Ascending aorta (tissue), 2 donors: ENCODE measurements around the gene ABHD8. TPM values are rescaled to one million over a fixed set of nuclear protein-coding genes. Genes with fewer than 3 reads are reported as not detected.

ENCODE experiments used
- DNase-seq, 2 donors: peaks; one replicate each; pipeline ENCODE4 v3.0.0-alpha.2; 2019; ENCODE audit warnings: low spot score in 2 of 2
- H3K27ac ChIP-seq, 2 donors: fragments of 200-600 bp; sonication (generic); one replicate each; pipeline ENCODE4 v1.5.1; 2016 to 2017; ENCODE audit warnings: mild to moderate bottlenecking in 1 of 2
- H3K27me3 ChIP-seq: fragments of 200-600 bp; sonication (generic); one replicate; pipeline ENCODE4 v1.5.1; 2017
- H3K36me3 ChIP-seq, 2 donors: fragments of 200-600 bp; sonication (generic); one replicate each; pipeline ENCODE4 v1.5.1; 2016
- H3K4me1 ChIP-seq, 2 donors: fragments of 200-600 bp; sonication (generic); one replicate each; pipeline ENCODE4 v1.5.1; 2016 to 2017; ENCODE audit warnings: mild to moderate bottlenecking in 1 of 2
- H3K4me3 ChIP-seq, 2 donors: fragments of 200-600 bp; sonication (generic); one replicate each; pipeline ENCODE4 v1.5.1; 2016 to 2017; ENCODE audit warnings: mild to moderate bottlenecking in 1 of 2
- H3K9me3 ChIP-seq, 2 donors: fragments of 200-600 bp; sonication (generic); one replicate each; pipeline ENCODE4 v1.5.1; 2016
- intact Hi-C: fragments of 100-400 bp; cut with DNase I; formaldehyde crosslinking; loops from one replicate; pipeline ENCODE4 v1.15.1; 2023
- total RNA-seq: library from RNA; depleted of rRNA; stranded (reverse); fragments of >200 nt; gene quantifications from one replicate; pipeline ENCODE4 v1.1.0, GENCODE V29; 2016
- TF ChIP-seq, protein P1 (sequence below), 3 experiments: fragments of 200-600 bp in 2 of 3; fragments of 450-650 bp in 1 of 3; sonication (generic) in 2 of 3; IDR thresholded peaks; one replicate each; pipeline ENCODE4 v1.5.1; 2016 to 2019; ENCODE audit warnings: antibody characterized with exemption in 3 of 3, mild to moderate bottlenecking in 1 of 3, moderate library complexity in 1 of 3

The ABHD8 gene
- total RNA-seq, 1 donor from 2014 or later, result 32.2 TPM

DNA sequence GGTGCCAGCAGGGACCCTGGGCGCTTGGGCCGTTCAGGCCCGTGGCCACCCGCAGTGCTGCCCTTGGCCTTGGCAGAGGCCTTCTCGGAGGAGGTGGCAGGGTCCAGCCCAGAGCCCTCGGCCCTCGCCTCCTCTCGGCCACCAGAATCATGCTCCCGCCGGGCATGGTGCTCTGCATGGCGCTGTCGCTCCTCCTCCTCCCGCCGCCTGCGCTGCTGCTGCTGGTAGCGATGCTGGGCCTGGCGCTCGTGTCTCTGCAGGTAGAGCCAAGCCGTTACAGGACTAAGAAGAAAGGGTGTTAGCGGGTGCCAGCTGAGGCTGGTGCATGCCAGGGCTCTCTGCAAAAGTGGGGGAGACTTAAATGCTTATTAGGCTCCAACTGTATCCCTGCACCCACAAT lies 21.9 kb upstream of the ABHD8 start:
- Histone ChIP-seq H3K27ac (no peak overlapping the region), H3K9me3 (no peaks in the 10 kb centered on the region), H3K4me1 (peaks cover 13 to 18% of the 10 kb centered on the region in 2 donors), H3K4me3 (no peak overlapping the region), H3K36me3 (peaks cover 17 to 18% of the 10 kb centered on the region in 2 donors), H3K27me3 (no peaks in the 10 kb centered on the region)
- intact Hi-C loops, result no loop called here
- TF ChIP-seq, protein P1, sequence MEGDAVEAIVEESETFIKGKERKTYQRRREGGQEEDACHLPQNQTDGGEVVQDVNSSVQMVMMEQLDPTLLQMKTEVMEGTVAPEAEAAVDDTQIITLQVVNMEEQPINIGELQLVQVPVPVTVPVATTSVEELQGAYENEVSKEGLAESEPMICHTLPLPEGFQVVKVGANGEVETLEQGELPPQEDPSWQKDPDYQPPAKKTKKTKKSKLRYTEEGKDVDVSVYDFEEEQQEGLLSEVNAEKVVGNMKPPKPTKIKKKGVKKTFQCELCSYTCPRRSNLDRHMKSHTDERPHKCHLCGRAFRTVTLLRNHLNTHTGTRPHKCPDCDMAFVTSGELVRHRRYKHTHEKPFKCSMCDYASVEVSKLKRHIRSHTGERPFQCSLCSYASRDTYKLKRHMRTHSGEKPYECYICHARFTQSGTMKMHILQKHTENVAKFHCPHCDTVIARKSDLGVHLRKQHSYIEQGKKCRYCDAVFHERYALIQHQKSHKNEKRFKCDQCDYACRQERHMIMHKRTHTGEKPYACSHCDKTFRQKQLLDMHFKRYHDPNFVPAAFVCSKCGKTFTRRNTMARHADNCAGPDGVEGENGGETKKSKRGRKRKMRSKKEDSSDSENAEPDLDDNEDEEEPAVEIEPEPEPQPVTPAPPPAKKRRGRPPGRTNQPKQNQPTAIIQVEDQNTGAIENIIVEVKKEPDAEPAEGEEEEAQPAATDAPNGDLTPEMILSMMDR (IDR thresholded peaks at IDR 0.05), result no peak
- no peak for DNase-seq

DNA sequence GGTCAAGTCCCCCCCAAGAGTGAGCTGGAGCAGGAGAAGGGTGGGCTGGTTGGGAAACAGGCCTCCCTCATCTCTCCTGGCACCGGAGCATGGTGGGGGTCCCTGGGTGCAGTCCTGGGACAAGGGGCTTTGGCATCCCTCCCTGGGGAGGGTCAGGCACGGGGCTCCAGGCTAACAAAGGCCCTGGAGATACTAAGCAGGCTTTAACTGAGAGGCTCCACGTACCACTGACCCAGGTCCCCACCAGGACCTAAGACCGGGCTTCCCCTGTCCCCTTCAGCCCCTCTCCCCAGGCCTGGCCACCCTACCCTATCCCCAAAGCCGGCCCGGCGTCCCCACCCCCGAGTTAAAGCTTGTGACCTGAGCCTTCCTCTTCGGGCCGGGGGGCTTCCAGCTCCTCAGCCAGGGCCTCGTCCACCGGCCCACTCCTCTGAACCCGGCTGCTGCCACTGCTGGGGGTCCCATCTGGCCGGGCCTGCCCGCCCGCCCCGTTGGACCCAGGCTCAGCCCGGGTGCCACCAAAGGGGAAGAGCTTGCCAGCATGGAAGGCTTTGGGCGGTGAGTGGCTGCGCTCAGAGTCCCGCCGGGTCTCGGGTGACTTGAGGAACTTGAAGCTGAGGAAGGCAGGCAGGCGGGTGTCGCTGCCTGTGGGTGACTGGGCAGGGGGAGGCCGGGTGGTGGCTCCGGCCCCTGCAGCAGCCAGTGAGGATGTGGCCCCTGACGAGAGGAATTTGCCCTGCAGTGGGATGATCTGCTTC lies 21.3 kb upstream of the ABHD8 start:
- Histone ChIP-seq H3K4me3 (no peak overlapping the region), H3K36me3 (peaks cover 23 to 24% of the 10 kb centered on the region in 2 donors), H3K27ac (peak overlapping the region in 1 of 2 donors; percentile 39), H3K4me1 (peaks cover 13 to 18% of the 10 kb centered on the region in 2 donors), H3K9me3 (no peaks in the 10 kb centered on the region), H3K27me3 (no peaks in the 10 kb centered on the region)
- intact Hi-C loops, result no loop called here
- no peak for DNase-seq
- TF ChIP-seq, protein P1 (IDR thresholded peaks at IDR 0.05), result no peak

DNA sequence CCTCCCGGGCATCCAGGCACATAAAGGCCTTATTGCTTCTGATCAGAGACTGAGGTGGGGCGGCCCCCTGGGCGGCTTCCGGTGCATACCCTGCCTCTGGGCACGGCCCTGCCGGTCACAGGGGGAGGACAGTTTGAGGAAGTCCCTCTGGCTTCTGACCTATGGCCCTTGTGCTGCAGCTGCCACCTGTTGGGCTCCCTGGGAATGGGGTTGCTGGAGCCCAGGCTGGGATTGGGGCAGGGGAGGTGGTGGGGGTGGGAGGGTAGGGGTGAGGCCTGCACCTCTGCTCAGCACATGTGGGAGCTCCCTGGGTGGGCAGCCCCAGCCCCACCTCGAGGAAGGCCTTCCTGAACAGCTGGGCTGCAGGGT lies 20.7 kb upstream of the ABHD8 start:
- no peak for DNase-seq

DNA sequence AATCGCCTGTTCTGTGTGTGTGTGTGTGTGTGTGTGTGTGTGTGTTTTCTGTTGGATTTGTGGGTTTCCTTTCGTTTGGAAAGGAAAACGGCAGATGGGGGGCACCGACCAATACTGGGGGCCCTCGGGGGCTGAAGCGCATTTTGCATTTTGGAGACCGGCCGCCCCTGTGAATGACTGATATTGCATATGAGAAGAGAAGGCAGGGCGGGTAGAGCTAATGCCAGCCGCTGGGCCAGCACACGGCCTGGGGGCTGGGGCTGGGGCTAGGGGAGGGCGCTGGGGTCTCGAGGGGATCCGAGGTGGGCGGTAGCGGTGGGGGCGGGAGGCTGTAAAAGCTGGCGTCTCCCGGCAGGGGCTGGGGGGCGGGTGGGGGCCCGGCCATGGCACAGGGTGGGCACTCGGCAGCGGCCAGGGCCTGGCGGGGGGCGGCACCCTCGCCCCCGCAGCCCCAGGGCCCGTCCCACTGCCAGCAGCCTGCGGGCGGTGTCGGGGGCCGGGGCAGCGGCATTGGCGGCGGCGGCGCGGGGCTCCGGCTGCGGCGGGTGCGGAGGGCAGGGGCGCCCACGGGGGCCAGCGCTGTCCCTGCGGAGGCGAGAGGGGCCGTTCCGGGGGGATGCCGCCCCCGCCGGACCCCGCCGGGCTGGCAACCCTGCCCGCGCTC lies 20.2 kb upstream of the ABHD8 start:
- DNase-seq, result no peak
- H3K36me3 ChIP-seq, result peaks cover 30 to 33% of the 10 kb centered on the region in 2 donors
- peak overlapping the region in 1 of 2 donors; percentile 39 for H3K27ac ChIP-seq
- intact Hi-C loops, result no loop called here
- H3K27me3 ChIP-seq, result no peaks in the 10 kb centered on the region
- H3K4me1 ChIP-seq, result peaks cover 13 to 18% of the 10 kb centered on the region in 2 donors
- H3K9me3 ChIP-seq, result no peaks in the 10 kb centered on the region
- H3K4me3 ChIP-seq, result peak overlapping the region; percentile 17 to 51
- TF ChIP-seq, protein P1 (IDR thresholded peaks at IDR 0.05), result no peak

More for the DNA sequence above, 20.7 kb upstream of the ABHD8 start:
- Histone ChIP-seq H3K4me1 (peaks cover 13 to 18% of the 10 kb centered on the region in 2 donors), H3K4me3 (peak overlapping the region; percentile 17 to 51), H3K36me3 (peaks cover 29% of the 10 kb centered on the region in 2 donors), H3K27me3 (no peaks in the 10 kb centered on the region), H3K27ac (peak overlapping the region in 1 of 2 donors; percentile 39), H3K9me3 (no peaks in the 10 kb centered on the region)
- TF ChIP-seq, protein P1 (IDR thresholded peaks at IDR 0.05), result no peak
- intact Hi-C loops, result no loop called here

DNA sequence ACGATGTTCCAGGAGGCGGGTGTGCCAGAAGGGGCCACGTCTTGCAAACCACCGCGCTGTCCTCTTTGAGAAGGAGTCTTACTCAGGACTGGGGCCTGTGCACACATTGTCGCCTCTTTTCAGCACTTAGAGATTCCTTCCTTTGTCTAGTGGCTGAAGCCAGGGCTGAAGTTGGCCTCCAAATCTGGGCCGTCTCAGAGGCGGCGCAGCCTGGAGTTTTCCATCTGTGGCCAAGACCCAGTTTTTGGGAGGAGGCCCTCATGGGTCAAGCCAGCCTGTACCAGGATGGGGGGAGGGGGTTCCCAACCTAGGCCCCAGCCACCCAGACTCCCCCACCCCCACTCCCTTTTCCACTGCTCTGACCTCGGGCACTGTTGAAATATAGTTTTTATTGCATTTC lies 19.6 kb upstream of the ABHD8 start:
- H3K27me3 ChIP-seq, result no peaks in the 10 kb centered on the region
- no peaks in the 10 kb centered on the region for H3K9me3 ChIP-seq
- peak overlapping the region in 1 of 2 donors; percentile 51 for H3K4me3 ChIP-seq
- no peak for DNase-seq
- peak overlapping the region; percentile 0 to 1 for H3K27ac ChIP-seq
- intact Hi-C loops, result no loop called here
- TF ChIP-seq, protein P1 (IDR thresholded peaks at IDR 0.05), result no peak
- H3K4me1 ChIP-seq, result peaks cover 13 to 18% of the 10 kb centered on the region in 2 donors
- peaks cover 30 to 33% of the 10 kb centered on the region in 2 donors for H3K36me3 ChIP-seq
